HepG2 (cell line): ENCODE data around the gene FCHO1. TPM values are rescaled to one million over a fixed set of nuclear protein-coding genes. Genes with fewer than 3 reads are reported as not detected.
A peak's percentile ranks its signal among the peaks of the same experiment; 100 is the strongest.

Source experiments
- FOXA1 ChIP-seq, 2 experiments: fragments of 450-650 bp in 1 of 2; sonication (generic) in 1 of 2; formaldehyde crosslinking in 1 of 2; IDR thresholded peaks; 2 replicates each; pipeline versions ENCODE4 v1.4.0 to v1.6.1; 2016 to 2020; ENCODE audit warnings: missing genetic modification reagents in 1 of 2
- FOXO1 ChIP-seq: sonication (generic); formaldehyde crosslinking; IDR thresholded peaks from 2 replicates; pipeline ENCODE4 v1.4.0; 2020; ENCODE audit warnings: missing genetic modification reagents
- HNRNPK ChIP-seq: fragments of 200-400 bp; formaldehyde crosslinking; IDR thresholded peaks from 2 replicates; pipeline ENCODE4 v1.6.1; 2018; ENCODE audit warnings: low read length, low read depth, moderate library complexity, mild to moderate bottlenecking; ENCODE audit not compliant: poor library complexity, severe bottlenecking
- MTF1 ChIP-seq: sonication (generic); formaldehyde crosslinking; IDR thresholded peaks from 2 replicates; pipeline ENCODE4 v1.5.0; 2020; ENCODE audit warnings: missing genetic modification reagents
- NFE2L1 ChIP-seq: sonication (generic); formaldehyde crosslinking; IDR thresholded peaks from 2 replicates; pipeline ENCODE4 v1.4.0; 2020; ENCODE audit warnings: missing genetic modification reagents, mild to moderate bottlenecking, borderline replicate concordance
- NR3C1 ChIP-seq: sonication (generic); formaldehyde crosslinking; IDR thresholded peaks from 2 replicates; pipeline ENCODE4 v1.4.0; 2020; ENCODE audit warnings: missing genetic modification reagents
- POGZ ChIP-seq: sonication (generic); formaldehyde crosslinking; IDR thresholded peaks from 2 replicates; pipeline ENCODE4 v1.4.0; 2020; ENCODE audit warnings: mild to moderate bottlenecking, missing genetic modification reagents
- POLR2AphosphoS5 ChIP-seq: IDR thresholded peaks from 2 replicates; pipeline ENCODE4 v1.6.1; 2012; ENCODE audit warnings: low read depth, low read length
- PRMT3 ChIP-seq: sonication (generic); formaldehyde crosslinking; IDR thresholded peaks from 2 replicates; pipeline ENCODE4 v1.8.1; 2022; ENCODE audit warnings: low read depth, mild to moderate bottlenecking, moderate library complexity, missing genetic modification reagents, borderline replicate concordance
- SRSF9 ChIP-seq: fragments of 200-400 bp; formaldehyde crosslinking; IDR thresholded peaks from 2 replicates; pipeline ENCODE4 v1.6.1; 2018; ENCODE audit warnings: borderline replicate concordance, mild to moderate bottlenecking, low read depth, low read length; ENCODE audit not compliant: insufficient read depth, poor library complexity, severe bottlenecking
- U2AF1 ChIP-seq: fragments of 200-400 bp; formaldehyde crosslinking; optimal IDR thresholded peaks from 2 replicates; pipeline ENCODE3; 2017; ENCODE audit warnings: mild to moderate bottlenecking, low read depth, low read length
- XRCC5 ChIP-seq: fragments of 200-400 bp; formaldehyde crosslinking; optimal IDR thresholded peaks from 2 replicates; pipeline ENCODE3; 2017; ENCODE audit warnings: mild to moderate bottlenecking, low read length
- ZBTB7A ChIP-seq: sonication (generic); formaldehyde crosslinking; IDR thresholded peaks from 2 replicates; pipeline ENCODE4 v1.8.0; 2022; ENCODE audit warnings: mild to moderate bottlenecking, missing genetic modification reagents
- ZFP90 ChIP-seq: sonication (generic); formaldehyde crosslinking; IDR thresholded peaks from 2 replicates; pipeline ENCODE4 v1.8.0; 2022; ENCODE audit warnings: missing genetic modification reagents, mild to moderate bottlenecking, inconsistent platforms, borderline replicate concordance
- ZNF44 ChIP-seq: sonication (generic); formaldehyde crosslinking; IDR thresholded peaks from 2 replicates; pipeline ENCODE4 v1.5.1; 2020; ENCODE audit warnings: mild to moderate bottlenecking, missing genetic modification reagents
- ZNF614 ChIP-seq: IDR thresholded peaks from 2 replicates; pipeline ENCODE4 v1.6.1; 2018; ENCODE audit warnings: missing biosample characterization, missing genetic modification reagents, inconsistent platforms, borderline replicate concordance
- ZNF878 ChIP-seq: sonication (generic); formaldehyde crosslinking; IDR thresholded peaks from 2 replicates; pipeline ENCODE4 v1.8.1; 2023; ENCODE audit warnings: mild to moderate bottlenecking, missing genetic modification reagents, moderate library complexity
- ZZZ3 ChIP-seq: sonication (generic); formaldehyde crosslinking; IDR thresholded peaks from 2 replicates; pipeline ENCODE4 v1.4.0; 2020; ENCODE audit warnings: missing genetic modification reagents, mild to moderate bottlenecking, borderline replicate concordance
- polyA plus RNA-seq, 8 experiments: library from polyadenylated mRNA; depleted of rRNA in 3 of 8; stranded (reverse) in 7 of 8; unstranded in 1 of 8; fragments of >200 nt; fragmentation: Illumina TruSeq in 4 of 8; extraction: Trizol in 4 of 8; gene quantifications; 2 replicates each; pipeline versions ENCODE4 v1.2.1 to v1.2.3, GENCODE V29; 2011 to 2016; ENCODE audit warnings: low read depth in 4 of 8, missing spikeins in 1 of 8, mixed read lengths in 1 of 8; ENCODE audit not compliant: insufficient read depth in 1 of 8
- total RNA-seq, 5 experiments: library from RNA; depleted of rRNA; stranded (reverse); fragments of >200 nt; fragmentation: Illumina TruSeq; extraction: Trizol; gene quantifications; 2 replicates each; pipeline ENCODE4 v1.2.3, GENCODE V29; 2016; ENCODE audit warnings: low read depth in 1 of 5
- TF ChIP-seq, protein P1 (sequence below): sonication (generic); formaldehyde crosslinking; IDR thresholded peaks from 2 replicates; pipeline ENCODE4 v1.4.0; 2020; ENCODE audit warnings: missing genetic modification reagents, borderline replicate concordance
- TF ChIP-seq, protein P2 (sequence below): sonication (generic); formaldehyde crosslinking; IDR thresholded peaks from 2 replicates; pipeline ENCODE4 v1.4.0; 2020; ENCODE audit warnings: missing genetic modification reagents, borderline replicate concordance
- TF ChIP-seq, protein P3 (sequence below): sonication (generic); formaldehyde crosslinking; IDR thresholded peaks from 2 replicates; pipeline ENCODE4 v1.5.0; 2020; ENCODE audit warnings: missing genetic modification reagents, mild to moderate bottlenecking, borderline replicate concordance

Gene FCHO1
- total and polyA plus RNA-seq, 2 of the 13 experiments (the other 11 are each of a cell fraction or from before 2014, with no cell fraction given), result 1.3 to 3.1 TPM

DNA sequence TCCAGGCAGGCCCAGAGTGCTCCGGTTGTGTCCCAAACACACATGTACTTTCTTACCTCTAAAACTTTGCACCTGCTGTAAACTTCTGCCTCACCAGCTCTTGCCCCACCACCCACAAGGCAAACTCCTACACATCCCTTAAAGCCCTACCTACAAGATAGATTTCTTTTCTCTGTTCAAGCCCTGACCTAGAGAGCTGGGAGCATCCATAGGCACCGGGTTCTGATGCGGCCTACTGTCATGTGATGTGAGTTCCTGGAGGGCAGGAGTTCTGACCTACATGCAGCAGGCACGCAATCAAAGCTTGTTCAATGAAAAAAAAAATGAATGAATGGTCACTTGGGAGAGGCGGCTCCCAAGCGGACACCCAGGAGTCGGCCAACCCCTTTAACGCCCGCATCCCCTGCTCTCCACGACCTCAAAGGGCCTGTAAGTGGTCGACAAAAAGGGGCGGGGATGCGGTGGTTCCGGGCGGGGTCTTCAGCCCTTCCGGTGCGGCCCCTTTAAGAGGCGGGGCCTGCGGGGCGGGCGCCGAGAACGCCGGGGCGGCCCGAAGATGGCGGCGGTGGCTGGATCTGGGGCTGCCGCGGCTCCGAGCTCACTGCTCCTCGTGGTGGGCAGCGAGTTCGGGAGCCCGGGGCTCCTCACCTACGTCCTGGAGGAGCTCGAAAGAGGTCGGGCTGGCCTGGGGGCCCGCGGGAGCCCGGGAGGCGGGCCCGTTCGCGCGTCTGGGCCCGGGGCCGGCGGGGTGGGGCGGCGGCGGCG lies 32.1 kb upstream of the FCHO1 start, which contains the start of gene MAP1S (continued):
- TF ChIP-seq ZBTB7A (CRISPR knock-in tag), result peak; percentile 94
- 0 out of 2 replicates have a peak, but pooled peaks have one; percentile 51 for TF ChIP-seq PRMT3 (CRISPR knock-in tag)
- no peak; the same call in 1 of the 2 replicates for TF ChIP-seq ZNF878 (CRISPR knock-in tag)
- TF ChIP-seq ZFP90, result peak; percentile 61; the same call in 1 of the 2 replicates
- TF ChIP-seq FOXO1 (CRISPR knock-in tag), result no peak
- no peak for TF ChIP-seq HNRNPK
- no peak for TF ChIP-seq U2AF1
- no peak for TF ChIP-seq POGZ (CRISPR knock-in tag)
- TF ChIP-seq NR3C1 (CRISPR knock-in tag), result no peak
- TF ChIP-seq NFE2L1 (CRISPR knock-in tag), result no peak
- TF ChIP-seq, protein P1, sequence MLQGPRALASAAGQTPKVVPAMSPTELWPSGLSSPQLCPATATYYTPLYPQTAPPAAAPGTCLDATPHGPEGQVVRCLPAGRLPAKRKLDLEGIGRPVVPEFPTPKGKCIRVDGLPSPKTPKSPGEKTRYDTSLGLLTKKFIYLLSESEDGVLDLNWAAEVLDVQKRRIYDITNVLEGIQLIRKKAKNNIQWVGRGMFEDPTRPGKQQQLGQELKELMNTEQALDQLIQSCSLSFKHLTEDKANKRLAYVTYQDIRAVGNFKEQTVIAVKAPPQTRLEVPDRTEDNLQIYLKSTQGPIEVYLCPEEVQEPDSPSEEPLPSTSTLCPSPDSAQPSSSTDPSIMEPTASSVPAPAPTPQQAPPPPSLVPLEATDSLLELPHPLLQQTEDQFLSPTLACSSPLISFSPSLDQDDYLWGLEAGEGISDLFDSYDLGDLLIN (CRISPR knock-in tag), result no peak
- no peak for TF ChIP-seq ZZZ3 (CRISPR knock-in tag)
- no peak for TF ChIP-seq SRSF9
- peak; percentile 24 for TF ChIP-seq XRCC5
- no peak for TF ChIP-seq FOXA1 (IDR thresholded peaks at IDR 0.05)
- no peak for TF ChIP-seq FOXA1 (CRISPR knock-in tag; IDR thresholded peaks at IDR 0.05)
- TF ChIP-seq, protein P2, sequence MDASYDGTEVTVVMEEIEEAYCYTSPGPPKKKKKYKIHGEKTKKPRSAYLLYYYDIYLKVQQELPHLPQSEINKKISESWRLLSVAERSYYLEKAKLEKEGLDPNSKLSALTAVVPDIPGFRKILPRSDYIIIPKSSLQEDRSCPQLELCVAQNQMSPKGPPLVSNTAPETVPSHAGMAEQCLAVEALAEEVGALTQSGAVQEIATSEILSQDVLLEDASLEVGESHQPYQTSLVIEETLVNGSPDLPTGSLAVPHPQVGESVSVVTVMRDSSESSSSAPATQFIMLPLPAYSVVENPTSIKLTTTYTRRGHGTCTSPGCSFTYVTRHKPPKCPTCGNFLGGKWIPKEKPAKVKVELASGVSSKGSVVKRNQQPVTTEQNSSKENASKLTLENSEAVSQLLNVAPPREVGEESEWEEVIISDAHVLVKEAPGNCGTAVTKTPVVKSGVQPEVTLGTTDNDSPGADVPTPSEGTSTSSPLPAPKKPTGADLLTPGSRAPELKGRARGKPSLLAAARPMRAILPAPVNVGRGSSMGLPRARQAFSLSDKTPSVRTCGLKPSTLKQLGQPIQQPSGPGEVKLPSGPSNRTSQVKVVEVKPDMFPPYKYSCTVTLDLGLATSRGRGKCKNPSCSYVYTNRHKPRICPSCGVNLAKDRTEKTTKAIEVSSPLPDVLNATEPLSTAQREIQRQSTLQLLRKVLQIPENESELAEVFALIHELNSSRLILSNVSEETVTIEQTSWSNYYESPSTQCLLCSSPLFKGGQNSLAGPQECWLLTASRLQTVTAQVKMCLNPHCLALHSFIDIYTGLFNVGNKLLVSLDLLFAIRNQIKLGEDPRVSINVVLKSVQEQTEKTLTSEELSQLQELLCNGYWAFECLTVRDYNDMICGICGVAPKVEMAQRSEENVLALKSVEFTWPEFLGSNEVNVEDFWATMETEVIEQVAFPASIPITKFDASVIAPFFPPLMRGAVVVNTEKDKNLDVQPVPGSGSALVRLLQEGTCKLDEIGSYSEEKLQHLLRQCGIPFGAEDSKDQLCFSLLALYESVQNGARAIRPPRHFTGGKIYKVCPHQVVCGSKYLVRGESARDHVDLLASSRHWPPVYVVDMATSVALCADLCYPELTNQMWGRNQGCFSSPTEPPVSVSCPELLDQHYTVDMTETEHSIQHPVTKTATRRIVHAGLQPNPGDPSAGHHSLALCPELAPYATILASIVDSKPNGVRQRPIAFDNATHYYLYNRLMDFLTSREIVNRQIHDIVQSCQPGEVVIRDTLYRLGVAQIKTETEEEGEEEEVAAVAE, result peak; percentile 51; the same call in 1 of the 2 replicates
- TF ChIP-seq, protein P3, sequence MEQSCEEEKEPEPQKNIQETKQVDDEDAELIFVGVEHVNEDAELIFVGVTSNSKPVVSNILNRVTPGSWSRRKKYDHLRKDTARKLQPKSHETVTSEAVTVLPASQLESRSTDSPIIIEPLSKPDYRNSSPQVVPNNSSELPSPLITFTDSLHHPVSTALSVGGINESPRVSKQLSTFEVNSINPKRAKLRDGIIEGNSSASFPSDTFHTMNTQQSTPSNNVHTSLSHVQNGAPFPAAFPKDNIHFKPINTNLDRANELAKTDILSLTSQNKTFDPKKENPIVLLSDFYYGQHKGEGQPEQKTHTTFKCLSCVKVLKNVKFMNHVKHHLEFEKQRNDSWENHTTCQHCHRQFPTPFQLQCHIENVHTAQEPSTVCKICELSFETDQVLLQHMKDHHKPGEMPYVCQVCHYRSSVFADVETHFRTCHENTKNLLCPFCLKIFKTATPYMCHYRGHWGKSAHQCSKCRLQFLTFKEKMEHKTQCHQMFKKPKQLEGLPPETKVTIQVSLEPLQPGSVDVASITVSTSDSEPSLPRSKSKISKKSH (CRISPR knock-in tag), result no peak
- TF ChIP-seq MTF1 (CRISPR knock-in tag), result no peak
- TF ChIP-seq ZNF614 (CRISPR knock-in tag), result no peak
- TF ChIP-seq POLR2AphosphoS5, result peak; percentile 78
- TF ChIP-seq ZNF44 (CRISPR knock-in tag), result no peak
